Heart left ventricle (tissue), 13 donors: ENCODE data around the gene BATF.

Experiments
- POLR2A ChIP-seq, 2 donors: fragments of 450-650 bp; IDR thresholded peaks; one replicate each; pipeline ENCODE4 v1.6.1; 2017; ENCODE audit warnings: antibody characterized with exemption in 2 of 2, mild to moderate bottlenecking in 2 of 2, moderate library complexity in 2 of 2
- TF ChIP-seq, protein P1 (sequence below), 12 donors: fragments of 200-600 bp; sonication (generic) in 4 of 12; IDR thresholded peaks; one replicate each; pipeline versions ENCODE4 v1.5.0 to v1.8.0; 2018 to 2022; ENCODE audit warnings: antibody characterized with exemption in 12 of 12, mild to moderate bottlenecking in 5 of 12
- donor health status: ischemic (EF 13 %, LVEDD 7.1; RV severe dilation, severe dysfunction).
- donor health status: DM: no; HTN: yes; CAD: no.
- donor health status: DM: no; HTN: no; CAD: no.
- donor health status: ischemic (EF 25% LVEDD 6.9; RV normal size, moderate dysfunction).
- donor health status: ischemic (EF 25% LVEDD 5.7; RV mildly dilated, moderate dysfunction).
- donor health status: ischemic (EF 35%, LVEDD 5.7; RV mildly dilated, moderate dysfunction).
- donor health status: nonischemic (EF 11% LVEDD 7.7; RV severe dilation, severe dysfunction).
- donor health status: DM: yes; HTN: yes; CAD: no.
- donor health status: PGD.
- donor health status: ischemic (EF 29% LVEDD 5.4; RV normal size, mild dysfunction).
- donor health status: nonischemic (EF 23%, LVEDD 6.1; RV moderate dilation, normal function).

DNA sequence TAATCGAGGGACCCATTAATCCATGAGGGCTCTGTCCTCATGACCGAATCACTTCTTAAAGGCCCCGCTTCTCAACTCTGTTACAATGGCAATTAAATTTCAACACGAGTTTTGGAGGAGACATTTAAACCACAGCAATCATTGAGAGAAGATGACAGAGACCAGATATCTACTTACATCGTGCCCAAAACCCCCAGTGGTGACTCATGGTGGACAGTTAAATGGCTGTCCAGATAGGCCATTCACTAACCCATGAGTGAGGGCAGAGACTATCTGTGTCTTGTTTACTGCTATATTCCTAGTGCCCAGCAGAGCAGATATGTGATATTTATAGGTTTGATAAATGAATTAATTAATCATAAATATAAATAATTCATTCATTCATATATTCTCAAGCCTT is 36.2 kb downstream of the BATF start:
- TF ChIP-seq POLR2A (IDR thresholded peaks at IDR 0.05): no peak
- TF ChIP-seq, protein P1, sequence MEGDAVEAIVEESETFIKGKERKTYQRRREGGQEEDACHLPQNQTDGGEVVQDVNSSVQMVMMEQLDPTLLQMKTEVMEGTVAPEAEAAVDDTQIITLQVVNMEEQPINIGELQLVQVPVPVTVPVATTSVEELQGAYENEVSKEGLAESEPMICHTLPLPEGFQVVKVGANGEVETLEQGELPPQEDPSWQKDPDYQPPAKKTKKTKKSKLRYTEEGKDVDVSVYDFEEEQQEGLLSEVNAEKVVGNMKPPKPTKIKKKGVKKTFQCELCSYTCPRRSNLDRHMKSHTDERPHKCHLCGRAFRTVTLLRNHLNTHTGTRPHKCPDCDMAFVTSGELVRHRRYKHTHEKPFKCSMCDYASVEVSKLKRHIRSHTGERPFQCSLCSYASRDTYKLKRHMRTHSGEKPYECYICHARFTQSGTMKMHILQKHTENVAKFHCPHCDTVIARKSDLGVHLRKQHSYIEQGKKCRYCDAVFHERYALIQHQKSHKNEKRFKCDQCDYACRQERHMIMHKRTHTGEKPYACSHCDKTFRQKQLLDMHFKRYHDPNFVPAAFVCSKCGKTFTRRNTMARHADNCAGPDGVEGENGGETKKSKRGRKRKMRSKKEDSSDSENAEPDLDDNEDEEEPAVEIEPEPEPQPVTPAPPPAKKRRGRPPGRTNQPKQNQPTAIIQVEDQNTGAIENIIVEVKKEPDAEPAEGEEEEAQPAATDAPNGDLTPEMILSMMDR (IDR thresholded peaks at IDR 0.05): no peak
